IMR-90 (cell line): ENCODE results near the gene TRA2B. TPM values are rescaled to one million over a fixed set of nuclear protein-coding genes. Genes with fewer than 3 reads are reported as not detected.

Experiments used
- ATAC-seq: fragments of 200-7000 bp; cut with Tn5 transposase; 2 replicates; pipeline ENCODE4 v1.9.1; 2020; ENCODE audit warnings: low read depth, mild to moderate bottlenecking, moderate library complexity
- BruUV-seq: library from RNA; stranded (reverse); fragments of 400-500 nt; replicated peaks from 2 replicates; lab custom pipeline; 2021; lab: Mats Ljungman, UMichigan
- CTCF ChIA-PET: fragments of 300-600 bp; formaldehyde crosslinking; extraction: SDS; loops from one replicate; lab custom pipeline; 2021; ENCODE audit warnings: antibody characterized with exemption; lab: Yijun Ruan, JAX
- POLR2A ChIA-PET: fragments of 300-600 bp; sonication (Branson Sonifier 250); formaldehyde crosslinking; loops from one replicate; lab custom pipeline; 2022; ENCODE audit warnings: antibody characterized with exemption; ENCODE audit not compliant: unreplicated experiment; lab: Charles Lee
- DNase-seq: peaks from one replicate; pipeline ENCODE4 v3.0.0; 2013
- H2AFZ ChIP-seq: replicated peaks from 2 replicates; pipeline ENCODE3; 2013; ENCODE audit warnings: low read length, mild to moderate bottlenecking; ENCODE audit not compliant: poor library complexity
- H2AK5ac ChIP-seq: 2 replicates; pipeline ENCODE4 v1.6.1; 2013; ENCODE audit warnings: low read depth, low read length, inconsistent platforms
- H2AK9ac ChIP-seq: replicated peaks from 2 replicates; pipeline ENCODE3; 2013; ENCODE audit warnings: mild to moderate bottlenecking, low read depth, low read length, moderate library complexity; ENCODE audit not compliant: poor library complexity
- H2BK120ac ChIP-seq: 2 replicates; pipeline ENCODE4 v1.6.1; 2013; ENCODE audit warnings: low read depth, low read length, inconsistent platforms
- H2BK15ac ChIP-seq: 3 replicates; pipeline ENCODE4 v1.6.1; 2013; ENCODE audit warnings: low read depth, low read length, inconsistent platforms
- H2BK20ac ChIP-seq: 2 replicates; pipeline ENCODE4 v1.6.1; 2013; ENCODE audit warnings: low read depth, mild to moderate bottlenecking, inconsistent platforms, low read length, moderate library complexity
- H2BK5ac ChIP-seq: 2 replicates; pipeline ENCODE4 v1.6.1; 2013; ENCODE audit warnings: mild to moderate bottlenecking, low read depth, low read length, inconsistent platforms; ENCODE audit not compliant: poor library complexity, severe bottlenecking
- H3K14ac ChIP-seq: replicated peaks from 2 replicates; pipeline ENCODE4 v1.6.1; 2013; ENCODE audit warnings: low read depth, low read length, inconsistent platforms
- H3K18ac ChIP-seq: 2 replicates; pipeline ENCODE4 v1.6.1; 2013; ENCODE audit warnings: low read depth, low read length, control low read depth
- H3K23ac ChIP-seq: 2 replicates; pipeline ENCODE4 v1.6.1; 2013; ENCODE audit warnings: low read depth, low read length, inconsistent platforms
- H3K27ac ChIP-seq: 2 replicates; pipeline ENCODE4 v1.5.1; 2013; ENCODE audit warnings: mild to moderate bottlenecking, control low read depth, low read length; ENCODE audit not compliant: insufficient read depth
- H3K27me3 ChIP-seq: 2 replicates; pipeline ENCODE4 v1.6.1; 2013; ENCODE audit warnings: low read length; ENCODE audit not compliant: control insufficient read depth, insufficient read depth
- H3K36me3 ChIP-seq: 2 replicates; pipeline ENCODE4 v1.6.1; 2013; ENCODE audit warnings: low read length, mixed read lengths; ENCODE audit not compliant: control insufficient read depth, insufficient read depth
- H3K4ac ChIP-seq: 2 replicates; pipeline ENCODE4 v1.6.1; 2013; ENCODE audit warnings: low read depth, low read length, inconsistent platforms
- H3K4me1 ChIP-seq: 2 replicates; pipeline ENCODE4 v1.6.1; 2013; ENCODE audit warnings: low read length, mixed read lengths; ENCODE audit not compliant: control insufficient read depth, insufficient read depth
- H3K4me2 ChIP-seq: 2 replicates; pipeline ENCODE4 v1.6.1; 2013; ENCODE audit warnings: low read depth, mild to moderate bottlenecking, control low read depth, low read length, moderate library complexity
- H3K4me3 ChIP-seq: 2 replicates; pipeline ENCODE4 v1.5.1; 2013; ENCODE audit warnings: low read depth, mild to moderate bottlenecking, control low read depth, low read length, moderate library complexity; ENCODE audit not compliant: insufficient read depth
- H3K56ac ChIP-seq: 2 replicates; pipeline ENCODE4 v1.6.1; 2013; ENCODE audit warnings: low read length, inconsistent platforms; ENCODE audit not compliant: insufficient read depth; ENCODE audit errors: extremely low read depth
- H3K79me1 ChIP-seq, 2 experiments: 2 replicates each; pipeline ENCODE4 v1.6.1; 2013; ENCODE audit warnings: low read length in 2 of 2, inconsistent platforms in 1 of 2, low read depth in 1 of 2
- H3K9ac ChIP-seq: 2 replicates; pipeline ENCODE4 v1.6.1; 2013; ENCODE audit warnings: low read depth, low read length, control low read depth
- H3K9me1 ChIP-seq: 2 replicates; pipeline ENCODE4 v1.6.1; 2013; ENCODE audit warnings: low read length, inconsistent platforms; ENCODE audit not compliant: insufficient read depth
- H3K9me3 ChIP-seq: 2 replicates; pipeline ENCODE4 v1.6.1; 2013; ENCODE audit warnings: low read length; ENCODE audit not compliant: control insufficient read depth, insufficient read depth
- H4K20me1 ChIP-seq: 2 replicates; pipeline ENCODE4 v1.6.1; 2013; ENCODE audit warnings: low read length, inconsistent platforms; ENCODE audit not compliant: insufficient read depth
- H4K5ac ChIP-seq: 2 replicates; pipeline ENCODE4 v1.6.1; 2013; ENCODE audit warnings: mild to moderate bottlenecking, low read depth, low read length, control low read depth
- H4K8ac ChIP-seq, 2 experiments: 2 replicates each; pipeline ENCODE4 v1.6.1; 2013; ENCODE audit warnings: low read depth in 2 of 2, low read length in 2 of 2, control low read depth in 1 of 2, inconsistent platforms in 1 of 2
- H4K91ac ChIP-seq: 2 replicates; pipeline ENCODE4 v1.6.1; 2013; ENCODE audit warnings: low read depth, low read length, inconsistent platforms; ENCODE audit not compliant: insufficient read depth
- BHLHE40 ChIP-seq: fragments of 150-350 bp; IDR thresholded peaks from 2 replicates; pipeline ENCODE4 v1.6.1; 2016; ENCODE audit warnings: mild to moderate bottlenecking, low read depth, low read length
- CEBPB ChIP-seq: IDR thresholded peaks from 2 replicates; pipeline ENCODE4 v1.6.1; 2012; ENCODE audit warnings: low read depth, low read length, improper control_type of control experiment
- CHD1 ChIP-seq: IDR thresholded peaks from 2 replicates; pipeline ENCODE4 v1.6.1; 2012; ENCODE audit warnings: low read depth, low read length, improper control_type of control experiment
- CTCF ChIP-seq: conservative IDR thresholded peaks from 2 replicates; pipeline ENCODE4 v1.5.1; 2012; ENCODE audit warnings: mild to moderate bottlenecking, low read depth, low read length, improper control_type of control experiment
- FOS ChIP-seq: fragments of 150-350 bp; IDR thresholded peaks from 2 replicates; pipeline ENCODE4 v1.6.1; 2016; ENCODE audit warnings: low read depth, low read length
- MAFK ChIP-seq: IDR thresholded peaks from 2 replicates; pipeline ENCODE4 v1.6.1; 2012; ENCODE audit warnings: low read depth, low read length, improper control_type of control experiment
- MAZ ChIP-seq: IDR thresholded peaks from 2 replicates; pipeline ENCODE4 v1.6.1; 2012; ENCODE audit warnings: low read depth, mild to moderate bottlenecking, low read length, improper control_type of control experiment, moderate library complexity, borderline replicate concordance
- MXI1 ChIP-seq: IDR thresholded peaks from 2 replicates; pipeline ENCODE4 v1.6.1; 2012; ENCODE audit warnings: low read depth, mild to moderate bottlenecking, low read length, moderate library complexity, borderline replicate concordance
- NFE2L2 ChIP-seq: fragments of 150-350 bp; IDR thresholded peaks from 2 replicates; pipeline ENCODE4 v1.6.1; 2016; ENCODE audit warnings: low read depth, mild to moderate bottlenecking, low read length
- POLR2A ChIP-seq: IDR thresholded peaks from 2 replicates; pipeline ENCODE4 v1.6.1; 2012; ENCODE audit warnings: mild to moderate bottlenecking, low read depth, low read length
- RAD21 ChIP-seq: IDR thresholded peaks from 2 replicates; pipeline ENCODE4 v1.6.1; 2012; ENCODE audit warnings: low read length, improper control_type of control experiment
- RCOR1 ChIP-seq: IDR thresholded peaks from 2 replicates; pipeline ENCODE4 v1.6.1; 2012; ENCODE audit warnings: mild to moderate bottlenecking, low read length, improper control_type of control experiment; ENCODE audit not compliant: insufficient replicate concordance
- RFX5 ChIP-seq: IDR thresholded peaks from 2 replicates; pipeline ENCODE4 v1.8.0; 2012; ENCODE audit warnings: low read depth, mild to moderate bottlenecking, low read length, moderate library complexity
- SMC3 ChIP-seq: fragments of 150-350 bp; IDR thresholded peaks from 2 replicates; pipeline ENCODE4 v1.6.1; 2016; ENCODE audit warnings: low read depth, mild to moderate bottlenecking, antibody characterized with exemption, low read length, moderate library complexity
- WGBS, 2 experiments: methylation state at CpG; one replicate each; pipeline versions ENCODE4 v1.1.5 to v1.1.7; 2013; ENCODE audit warnings: missing lambda C conversion rate in 2 of 2; ENCODE audit not compliant: insufficient read length in 1 of 2; ENCODE audit errors: extremely low coverage in 2 of 2; 5-methylcytosine and 5-hydroxymethylcytosine counted together
- dilution Hi-C: fragments of 300-500 bp; cut with HindIII; formaldehyde crosslinking; loops from one replicate; pipeline ENCODE4 v1.14.3; 2018; ENCODE audit warnings: low sequenced_read_pairs; ENCODE audit not compliant: unreplicated experiment
- in situ Hi-C: fragments of 300-500 bp; cut with MboI; formaldehyde crosslinking; loops from 3 replicates; pipeline ENCODE4 v1.14.3; 2019; ENCODE audit warnings: low sequenced_read_pairs, inconsistent platforms, mixed read lengths
- intact Hi-C: fragments of 100-400 bp; cut with micrococcal nuclease; formaldehyde crosslinking; loops from 2 replicates; pipeline ENCODE4 v1.10.0; 2022
- polyA plus RNA-seq, 3 experiments: library from polyadenylated mRNA; depleted of rRNA; stranded (reverse); fragments of >200 nt; gene quantifications; 2 replicates each; pipeline ENCODE4 v1.2.3, GENCODE V29; 2012; ENCODE audit warnings: low replicate concordance in 1 of 3
- total RNA-seq: library from RNA; depleted of rRNA; stranded (reverse); fragments of >200 nt; gene quantifications from 2 replicates; pipeline ENCODE4 v1.2.3, GENCODE V29; 2012
- TF ChIP-seq, protein P1 (sequence below): fragments of 150-350 bp; IDR thresholded peaks from 2 replicates; pipeline ENCODE4 v1.6.1; 2016; ENCODE audit warnings: low read depth, mild to moderate bottlenecking, low read length, moderate library complexity, borderline replicate concordance
- TF ChIP-seq, protein P2 (sequence below): fragments of 150-350 bp; IDR thresholded peaks from 2 replicates; pipeline ENCODE4 v1.6.1; 2017; ENCODE audit warnings: mild to moderate bottlenecking, antibody characterized with exemption, low read length, low read depth

TRA2B gene
- total and polyA plus RNA-seq, 2 of the 4 experiments (the other 2 are of a cell fraction): 127 to 208 TPM

- Histone ChIP-seq H3K79me1 (no peaks in the 10 kb centered on the region), H4K5ac (no peak overlapping the region), H4K8ac (no peak overlapping the region), H4K20me1 (no peaks in the 10 kb centered on the region), H3K23ac (no peak overlapping the region), H3K9me3 (no peaks in the 10 kb centered on the region; the same call in 1 of the 2 replicates), H2AFZ (no peak overlapping the region), H3K36me3 (no peaks in the 10 kb centered on the region), H3K4ac (no peak overlapping the region), H3K14ac (no peak overlapping the region), H3K18ac (no peak overlapping the region), H3K56ac (no peak overlapping the region), H2BK120ac (no peak overlapping the region), H2BK15ac (no peak overlapping the region), H2BK5ac (no peak overlapping the region), H2BK20ac (no peak overlapping the region), H3K9ac (no peak overlapping the region), H3K4me3 (no peak overlapping the region), H3K4me1 (peaks cover 6% of the 10 kb centered on the region), H3K27me3 (peaks cover 3% of the 10 kb centered on the region), H3K27ac (no peak overlapping the region), H3K4me2 (no peak overlapping the region), H2AK9ac (no peak overlapping the region), H4K91ac (no peak overlapping the region), H2AK5ac (no peak overlapping the region), H3K9me1 (no peaks in the 10 kb centered on the region)
- CTCF ChIA-PET: no interaction called here
- in situ Hi-C loops (no loop called here), dilution Hi-C loops (no loop called here), intact Hi-C loops (no loop called here)
- WGBS, 2 experiments: no CpG with 5 or more reads among the region's 3 CpGs
- POLR2A ChIA-PET: no interaction called here
- BruUV-seq: no TSS peak
- ATAC-seq (no peak), DNase-seq (no peak)
- TF ChIP-seq SMC3: no peak
- no peak for TF ChIP-seq RCOR1
- TF ChIP-seq, protein P1, sequence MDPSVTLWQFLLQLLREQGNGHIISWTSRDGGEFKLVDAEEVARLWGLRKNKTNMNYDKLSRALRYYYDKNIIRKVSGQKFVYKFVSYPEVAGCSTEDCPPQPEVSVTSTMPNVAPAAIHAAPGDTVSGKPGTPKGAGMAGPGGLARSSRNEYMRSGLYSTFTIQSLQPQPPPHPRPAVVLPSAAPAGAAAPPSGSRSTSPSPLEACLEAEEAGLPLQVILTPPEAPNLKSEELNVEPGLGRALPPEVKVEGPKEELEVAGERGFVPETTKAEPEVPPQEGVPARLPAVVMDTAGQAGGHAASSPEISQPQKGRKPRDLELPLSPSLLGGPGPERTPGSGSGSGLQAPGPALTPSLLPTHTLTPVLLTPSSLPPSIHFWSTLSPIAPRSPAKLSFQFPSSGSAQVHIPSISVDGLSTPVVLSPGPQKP: no peak
- no peak for TF ChIP-seq RFX5
- TF ChIP-seq CEBPB: no peak
- TF ChIP-seq MAFK: no peak
- no peak for TF ChIP-seq BHLHE40
- no peak for TF ChIP-seq MAZ
- TF ChIP-seq NFE2L2: no peak
- no peak for TF ChIP-seq RAD21
- TF ChIP-seq POLR2A: no peak
- no peak for TF ChIP-seq FOS
- TF ChIP-seq CTCF: no peak
- TF ChIP-seq MXI1: no peak
- no peak for TF ChIP-seq CHD1
- TF ChIP-seq, protein P2, sequence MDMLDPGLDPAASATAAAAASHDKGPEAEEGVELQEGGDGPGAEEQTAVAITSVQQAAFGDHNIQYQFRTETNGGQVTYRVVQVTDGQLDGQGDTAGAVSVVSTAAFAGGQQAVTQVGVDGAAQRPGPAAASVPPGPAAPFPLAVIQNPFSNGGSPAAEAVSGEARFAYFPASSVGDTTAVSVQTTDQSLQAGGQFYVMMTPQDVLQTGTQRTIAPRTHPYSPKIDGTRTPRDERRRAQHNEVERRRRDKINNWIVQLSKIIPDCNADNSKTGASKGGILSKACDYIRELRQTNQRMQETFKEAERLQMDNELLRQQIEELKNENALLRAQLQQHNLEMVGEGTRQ: no peak
Measured at GRCh38 chr3:185956244-185956643, 18.4 kb upstream of the TRA2B start.
